Measurements from ENCODE around the gene COL1A2. TPM values are rescaled to one million over a fixed set of nuclear protein-coding genes. Genes with fewer than 3 reads are reported as not detected.

Gene COL1A2
- total and polyA plus RNA-seq, 5 donors from 2014 or later = not detected

DNA sequence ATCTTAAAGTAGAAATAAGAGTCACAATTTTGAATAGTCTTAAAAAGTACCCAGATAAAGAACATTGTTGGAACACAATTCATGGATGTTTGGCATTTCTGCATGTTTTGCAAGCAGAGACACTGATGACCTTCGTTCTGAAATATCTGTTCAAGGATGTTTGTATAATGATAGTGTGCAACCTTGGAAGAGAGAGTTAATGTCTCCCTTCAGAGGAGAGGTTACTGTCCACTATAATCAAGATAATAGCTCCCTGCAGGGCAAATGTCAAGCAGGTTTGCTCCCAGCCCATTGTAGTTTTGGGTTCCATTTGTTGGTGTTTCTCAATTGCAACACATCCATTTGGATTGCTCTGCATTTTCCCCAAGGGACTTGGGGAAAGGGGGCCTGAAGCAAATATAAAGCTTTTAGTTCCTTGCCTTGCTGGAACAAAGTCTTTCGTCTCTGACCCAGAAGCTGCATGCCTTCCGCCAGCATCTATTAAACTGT lies 45.2 kb downstream of the COL1A2 start:
- no peak overlapping the region for H3K4me3 ChIP-seq (ENCODE audit: low read depth, low read length)
- H3K36me3 Mint-ChIP-seq = no peaks in the 10 kb centered on the region
- no peaks in the 10 kb centered on the region for H3K4me1 ChIP-seq (ENCODE audit: control insufficient read depth, insufficient read depth, low read length, poor library complexity, severe bottlenecking)
- H3K27me3 ChIP-seq (ENCODE audit: control insufficient read depth, insufficient read depth, low read length) = peaks cover 9% of the 10 kb centered on the region
- no peaks in the 10 kb centered on the region for H3K36me3 ChIP-seq (ENCODE audit: control insufficient read depth, insufficient read depth, low read length)
- H3K9me3 ChIP-seq (ENCODE audit: control insufficient read depth in 2 of 2, low read length in 2 of 2) = no peaks in the 10 kb centered on the region
- ATAC-seq (ENCODE audit: low read depth in 2 of 2) (no peak), DNase-seq (no peak)
- no peak overlapping the region for H3K27ac Mint-ChIP-seq
- no peak overlapping the region for H3K27ac ChIP-seq (ENCODE audit: insufficient read depth, low read length, poor library complexity, severe bottlenecking)
- peak overlapping the region in 1 of 4 donors; percentile 75 for H3K4me3 Mint-ChIP-seq
- H3K9me3 Mint-ChIP-seq = no peaks in the 10 kb centered on the region
- peaks cover 0 to 3% (median 0%) of the 10 kb centered on the region in 4 donors for H3K4me1 Mint-ChIP-seq
- H3K27me3 Mint-ChIP-seq = peaks cover 11% of the 10 kb centered on the region

DNA sequence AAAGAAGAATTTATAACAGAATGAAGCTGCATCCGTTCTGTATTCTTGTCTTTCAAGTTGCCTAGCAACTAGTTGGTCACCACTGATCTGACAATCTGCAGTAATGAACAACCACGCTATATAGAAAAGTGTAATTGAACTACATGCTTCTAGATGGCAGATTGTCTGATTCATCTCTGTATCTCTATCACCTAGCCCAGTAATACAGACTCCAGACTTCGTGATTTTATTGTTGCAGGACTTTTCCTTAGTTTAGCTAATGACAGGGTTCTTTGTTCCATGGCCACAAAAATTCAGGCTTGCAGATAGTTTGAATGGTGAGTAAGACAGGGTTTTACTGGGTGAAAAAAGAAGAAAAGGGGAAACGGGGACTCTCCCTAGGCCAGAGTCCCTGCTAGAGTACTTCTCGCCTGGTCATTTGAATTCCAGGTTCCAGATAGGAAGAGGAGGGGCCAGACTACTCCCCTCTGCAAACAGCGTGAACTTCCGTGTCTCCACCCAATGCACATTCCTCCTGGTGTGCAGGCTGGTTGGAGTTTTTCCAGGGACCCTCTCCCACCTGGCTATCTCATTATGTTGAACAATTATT lies 45.9 kb downstream of the COL1A2 start:
- Mint-ChIP-seq H3K9me3 (no peaks in the 10 kb centered on the region), H3K4me1 (peaks cover 0 to 3% (median 0%) of the 10 kb centered on the region in 4 donors), H3K27ac (no peak overlapping the region), H3K27me3 (peaks cover 6% of the 10 kb centered on the region), H3K4me3 (no peak overlapping the region), H3K36me3 (no peaks in the 10 kb centered on the region)
- Histone ChIP-seq H3K27ac (ENCODE audit: insufficient read depth, low read length, poor library complexity, severe bottlenecking) (no peak overlapping the region), H3K36me3 (ENCODE audit: control insufficient read depth, insufficient read depth, low read length) (no peaks in the 10 kb centered on the region), H3K27me3 (ENCODE audit: control insufficient read depth, insufficient read depth, low read length) (peaks cover 9% of the 10 kb centered on the region), H3K4me3 (ENCODE audit: low read depth, low read length) (no peak overlapping the region), H3K9me3 (ENCODE audit: control insufficient read depth in 2 of 2, low read length in 2 of 2) (no peaks in the 10 kb centered on the region), H3K4me1 (ENCODE audit: control insufficient read depth, insufficient read depth, low read length, poor library complexity, severe bottlenecking) (no peaks in the 10 kb centered on the region)
- ATAC-seq (ENCODE audit: low read depth in 2 of 2) = no peak
- DNase-seq = no peak

- no peaks in the 10 kb centered on the region for H3K9me3 ChIP-seq (ENCODE audit: control insufficient read depth in 2 of 2, low read length in 2 of 2)
- peaks cover 0 to 2% (median 0%) of the 10 kb centered on the region in 4 donors for H3K4me1 Mint-ChIP-seq
- peaks cover 5% of the 10 kb centered on the region for H3K27me3 ChIP-seq (ENCODE audit: control insufficient read depth, insufficient read depth, low read length)
- H3K4me3 Mint-ChIP-seq = no peak overlapping the region
- no peak for DNase-seq
- no peaks in the 10 kb centered on the region for H3K9me3 Mint-ChIP-seq
- H3K27me3 Mint-ChIP-seq = peaks cover 2% of the 10 kb centered on the region
- H3K36me3 Mint-ChIP-seq = no peaks in the 10 kb centered on the region
- H3K27ac Mint-ChIP-seq = no peak overlapping the region
- no peak for ATAC-seq (ENCODE audit: low read depth in 2 of 2)
- no peak overlapping the region for H3K4me3 ChIP-seq (ENCODE audit: low read depth, low read length)
- no peak overlapping the region for H3K27ac ChIP-seq (ENCODE audit: insufficient read depth, low read length, poor library complexity, severe bottlenecking)
- no peaks in the 10 kb centered on the region for H3K4me1 ChIP-seq (ENCODE audit: control insufficient read depth, insufficient read depth, low read length, poor library complexity, severe bottlenecking)
- no peaks in the 10 kb centered on the region for H3K36me3 ChIP-seq (ENCODE audit: control insufficient read depth, insufficient read depth, low read length)
Measured at GRCh38 chr7:94441138-94441537, 46.4 kb downstream of the COL1A2 start.

- no peak for DNase-seq
- no peak for ATAC-seq (ENCODE audit: low read depth in 2 of 2)
- H3K4me3 Mint-ChIP-seq = no peak overlapping the region
- no peaks in the 10 kb centered on the region for H3K36me3 Mint-ChIP-seq
- Histone ChIP-seq H3K4me3 (ENCODE audit: low read depth, low read length) (no peak overlapping the region), H3K27ac (ENCODE audit: insufficient read depth, low read length, poor library complexity, severe bottlenecking) (no peak overlapping the region), H3K27me3 (ENCODE audit: control insufficient read depth, insufficient read depth, low read length) (peaks cover 3% of the 10 kb centered on the region), H3K9me3 (ENCODE audit: control insufficient read depth in 2 of 2, low read length in 2 of 2) (no peaks in the 10 kb centered on the region), H3K36me3 (ENCODE audit: control insufficient read depth, insufficient read depth, low read length) (no peaks in the 10 kb centered on the region), H3K4me1 (ENCODE audit: control insufficient read depth, insufficient read depth, low read length, poor library complexity, severe bottlenecking) (no peaks in the 10 kb centered on the region)
- H3K27ac Mint-ChIP-seq = no peak overlapping the region
- no peaks in the 10 kb centered on the region for H3K4me1 Mint-ChIP-seq
- H3K9me3 Mint-ChIP-seq = no peaks in the 10 kb centered on the region
- no peaks in the 10 kb centered on the region for H3K27me3 Mint-ChIP-seq
Measured at GRCh38 chr7:94442639-94443038, 47.9 kb downstream of the COL1A2 start.

GRCh38 chr7:94444813-94445212 lies 50.1 kb downstream of the COL1A2 start:
- H3K27ac Mint-ChIP-seq = no peak overlapping the region
- no peaks in the 10 kb centered on the region for H3K9me3 Mint-ChIP-seq
- H3K9me3 ChIP-seq (ENCODE audit: control insufficient read depth in 2 of 2, low read length in 2 of 2) = no peaks in the 10 kb centered on the region
- no peak overlapping the region for H3K4me3 Mint-ChIP-seq
- H3K27me3 ChIP-seq (ENCODE audit: control insufficient read depth, insufficient read depth, low read length) = peaks cover 3% of the 10 kb centered on the region
- DNase-seq (no peak), ATAC-seq (ENCODE audit: low read depth in 2 of 2) (no peak)
- no peaks in the 10 kb centered on the region for H3K36me3 ChIP-seq (ENCODE audit: control insufficient read depth, insufficient read depth, low read length)
- H3K36me3 Mint-ChIP-seq = no peaks in the 10 kb centered on the region
- H3K27ac ChIP-seq (ENCODE audit: insufficient read depth, low read length, poor library complexity, severe bottlenecking) = no peak overlapping the region
- no peak overlapping the region for H3K4me3 ChIP-seq (ENCODE audit: low read depth, low read length)
- H3K4me1 ChIP-seq (ENCODE audit: control insufficient read depth, insufficient read depth, low read length, poor library complexity, severe bottlenecking) = no peaks in the 10 kb centered on the region
- H3K27me3 Mint-ChIP-seq = peaks cover 2% of the 10 kb centered on the region
- H3K4me1 Mint-ChIP-seq = no peaks in the 10 kb centered on the region

DNA sequence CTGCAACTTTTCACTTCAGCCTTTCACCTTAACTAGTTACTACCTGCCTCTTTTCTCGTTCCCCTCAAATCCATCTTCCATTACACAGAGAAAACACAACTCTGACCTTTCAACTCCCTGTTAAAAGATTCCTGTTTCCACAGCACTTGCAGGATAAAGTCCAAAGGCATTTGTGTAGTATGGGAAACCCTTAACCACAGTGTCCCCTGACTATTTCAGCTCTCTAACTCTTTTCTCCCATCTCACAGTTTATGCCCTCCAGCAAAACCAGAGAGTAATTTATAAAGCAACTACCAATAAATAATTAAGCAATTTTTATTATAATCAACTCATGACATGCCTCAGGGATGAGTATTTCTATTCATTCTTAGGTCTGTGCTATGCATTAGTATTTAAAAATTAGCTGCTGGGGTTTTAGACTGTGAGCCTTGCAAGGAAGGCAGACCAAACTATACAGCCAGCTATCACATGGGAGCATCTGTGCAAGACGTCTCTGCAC lies 51.0 kb downstream of the COL1A2 start:
- no peak overlapping the region for H3K4me3 Mint-ChIP-seq
- ATAC-seq (ENCODE audit: low read depth in 2 of 2) = no peak
- H3K36me3 Mint-ChIP-seq = no peaks in the 10 kb centered on the region
- Histone ChIP-seq H3K36me3 (ENCODE audit: control insufficient read depth, insufficient read depth, low read length) (no peaks in the 10 kb centered on the region), H3K4me3 (ENCODE audit: low read depth, low read length) (no peak overlapping the region), H3K4me1 (ENCODE audit: control insufficient read depth, insufficient read depth, low read length, poor library complexity, severe bottlenecking) (no peaks in the 10 kb centered on the region), H3K9me3 (ENCODE audit: control insufficient read depth in 2 of 2, low read length in 2 of 2) (no peaks in the 10 kb centered on the region), H3K27ac (ENCODE audit: insufficient read depth, low read length, poor library complexity, severe bottlenecking) (no peak overlapping the region), H3K27me3 (ENCODE audit: control insufficient read depth, insufficient read depth, low read length) (peaks cover 3% of the 10 kb centered on the region)
- H3K27me3 Mint-ChIP-seq = peaks cover 8% of the 10 kb centered on the region
- H3K4me1 Mint-ChIP-seq = no peaks in the 10 kb centered on the region
- H3K27ac Mint-ChIP-seq = no peak overlapping the region
- no peak for DNase-seq
- H3K9me3 Mint-ChIP-seq = no peaks in the 10 kb centered on the region

DNA sequence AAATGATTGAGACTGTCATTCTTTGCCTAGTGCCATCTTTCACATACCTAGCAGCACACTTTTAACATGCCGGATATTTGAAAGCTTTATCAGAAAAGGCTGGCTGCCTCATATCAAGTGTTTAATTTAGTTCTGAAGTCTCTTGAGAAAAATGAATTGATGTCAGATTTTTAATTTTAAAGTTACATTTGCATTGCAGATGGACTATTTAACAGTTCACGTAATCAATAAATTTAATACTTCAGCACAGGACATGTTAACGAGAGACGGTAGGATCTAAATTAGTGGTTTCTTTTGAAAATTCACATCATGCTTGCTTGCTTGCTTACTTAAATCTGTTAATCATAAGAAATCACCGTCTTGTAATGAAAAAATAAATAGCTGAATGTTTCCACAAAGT lies 51.6 kb downstream of the COL1A2 start:
- DNase-seq = no peak
- no peaks in the 10 kb centered on the region for H3K36me3 ChIP-seq (ENCODE audit: control insufficient read depth, insufficient read depth, low read length)
- H3K27ac ChIP-seq (ENCODE audit: insufficient read depth, low read length, poor library complexity, severe bottlenecking) = no peak overlapping the region
- Mint-ChIP-seq H3K27ac (no peak overlapping the region), H3K4me3 (no peak overlapping the region), H3K27me3 (peaks cover 8% of the 10 kb centered on the region), H3K9me3 (no peaks in the 10 kb centered on the region), H3K36me3 (no peaks in the 10 kb centered on the region), H3K4me1 (no peaks in the 10 kb centered on the region)
- no peaks in the 10 kb centered on the region for H3K4me1 ChIP-seq (ENCODE audit: control insufficient read depth, insufficient read depth, low read length, poor library complexity, severe bottlenecking)
- peaks cover 3% of the 10 kb centered on the region for H3K27me3 ChIP-seq (ENCODE audit: control insufficient read depth, insufficient read depth, low read length)
- no peak overlapping the region for H3K4me3 ChIP-seq (ENCODE audit: low read depth, low read length)
- H3K9me3 ChIP-seq (ENCODE audit: control insufficient read depth in 2 of 2, low read length in 2 of 2) = no peaks in the 10 kb centered on the region
- ATAC-seq (ENCODE audit: low read depth in 2 of 2) = no peak

DNA sequence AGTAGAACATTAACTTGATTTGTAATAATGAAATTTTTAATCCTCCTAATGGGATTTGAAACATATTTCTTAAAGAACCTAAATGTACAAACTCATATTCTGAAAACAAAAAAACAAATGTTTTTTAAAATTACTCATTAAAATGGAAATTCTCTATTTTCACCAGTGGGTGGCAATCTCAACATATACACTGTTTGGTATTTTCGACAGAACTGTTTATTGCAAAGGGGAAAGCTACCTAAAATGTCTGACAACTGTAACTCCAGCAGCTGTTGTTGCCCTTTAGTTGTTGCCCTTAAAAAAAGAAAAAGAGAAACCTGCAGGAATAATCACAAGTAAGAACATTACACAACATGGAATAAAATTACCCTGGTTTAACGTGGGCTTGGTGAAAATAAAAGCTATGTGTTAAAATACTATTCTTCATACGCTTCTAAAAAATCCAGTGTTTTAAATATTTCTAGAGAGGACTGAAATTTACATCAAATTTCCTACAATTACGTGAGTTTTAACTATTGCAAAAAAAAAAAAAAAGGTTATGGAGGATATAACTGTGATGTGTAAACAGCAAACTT lies 54.5 kb downstream of the COL1A2 start:
- H3K27me3 ChIP-seq (ENCODE audit: control insufficient read depth, insufficient read depth, low read length) = peaks cover 3% of the 10 kb centered on the region
- Mint-ChIP-seq H3K27ac (no peak overlapping the region), H3K36me3 (no peaks in the 10 kb centered on the region), H3K27me3 (peaks cover 8% of the 10 kb centered on the region), H3K4me3 (no peak overlapping the region), H3K4me1 (no peaks in the 10 kb centered on the region), H3K9me3 (no peaks in the 10 kb centered on the region)
- peak in 2 of 3 donors; percentile 20 to 38 for DNase-seq
- no peak overlapping the region for H3K27ac ChIP-seq (ENCODE audit: insufficient read depth, low read length, poor library complexity, severe bottlenecking)
- no peaks in the 10 kb centered on the region for H3K9me3 ChIP-seq (ENCODE audit: control insufficient read depth in 2 of 2, low read length in 2 of 2)
- peak in 1 of 2 donors; percentile 28 for ATAC-seq (ENCODE audit: low read depth in 2 of 2)
- H3K36me3 ChIP-seq (ENCODE audit: control insufficient read depth, insufficient read depth, low read length) = no peaks in the 10 kb centered on the region
- no peaks in the 10 kb centered on the region for H3K4me1 ChIP-seq (ENCODE audit: control insufficient read depth, insufficient read depth, low read length, poor library complexity, severe bottlenecking)
- H3K4me3 ChIP-seq (ENCODE audit: low read depth, low read length) = no peak overlapping the region
